Ovary (tissue), 9 donors: Measurements from ENCODE around the gene IP6K3. TPM values are rescaled to one million over a fixed set of nuclear protein-coding genes. Genes with fewer than 3 reads are reported as not detected.

ENCODE experiments used
- DNase-seq, 5 donors: peaks; one replicate each; pipeline ENCODE4 v3.0.0-alpha.2; 2019 to 2020
- H3K27ac ChIP-seq, 2 donors: fragments of 200-600 bp; one replicate each; pipeline versions ENCODE4 v1.5.1 to v1.8.0; 2019 to 2022
- H3K27me3 ChIP-seq: fragments of 200-600 bp; one replicate; pipeline ENCODE4 v1.8.0; 2022
- H3K36me3 ChIP-seq: fragments of 200-600 bp; sonication (generic); one replicate; pipeline ENCODE4 v1.5.1; 2019
- H3K4me1 ChIP-seq: one replicate; pipeline ENCODE4 v1.8.1; 2013; ENCODE audit warnings: mild to moderate bottlenecking, moderate library complexity; ENCODE audit not compliant: insufficient read depth
- H3K4me3 ChIP-seq: fragments of 200-600 bp; sonication (generic); one replicate; pipeline ENCODE4 v1.5.1; 2017
- H3K9me3 ChIP-seq, 2 donors: fragments of 200-600 bp in 1 of 2; sonication (generic) in 1 of 2; one replicate each; pipeline versions ENCODE4 v1.5.1 to v1.8.1; 2013 to 2019; ENCODE audit warnings: mild to moderate bottlenecking in 1 of 2, moderate library complexity in 1 of 2
- CTCF ChIP-seq, 3 donors: fragments of 450-650 bp in 2 of 3; fragments of 200-600 bp in 1 of 3; IDR thresholded peaks; one replicate each; pipeline versions ENCODE4 v1.5.1 to v1.8.0; 2016 to 2022; ENCODE audit warnings: antibody characterized with exemption in 3 of 3, mild to moderate bottlenecking in 1 of 3
- EP300 ChIP-seq: sonication (generic); formaldehyde crosslinking; IDR thresholded peaks from one replicate; pipeline ENCODE4 v1.6.1; 2017; ENCODE audit warnings: antibody characterized with exemption
- POLR2A ChIP-seq: fragments of 450-650 bp; IDR thresholded peaks from one replicate; pipeline ENCODE4 v1.6.1; 2017; ENCODE audit warnings: antibody characterized with exemption, mild to moderate bottlenecking, moderate library complexity
- WGBS, 3 donors: extraction: QIAGEN DNeasy Blood & Tissue Kit in 1 of 3; methylation state at CpG; one replicate each; pipeline versions ENCODE4 v1.1.5 to v1.1.7; 2013 to 2017; 5-methylcytosine and 5-hydroxymethylcytosine counted together
- intact Hi-C, 4 donors: fragments of 100-400 bp; cut with DNase I; formaldehyde crosslinking; loops; one replicate each; pipeline versions ENCODE4 v1.11.0 to v1.15.1; 2022 to 2023
- polyA plus RNA-seq, 2 donors: library from polyadenylated mRNA; stranded (reverse); fragments of 200-250 nt in 1 of 2; fragments of 350-450 nt in 1 of 2; fragmentation: Illumina TruSeq in 1 of 2; extraction: RNeasy Lipid Tissue Mini Kit (QIAGEN cat#74804) in 1 of 2; gene quantifications; one replicate each; pipeline ENCODE4 v1.2.3, GENCODE V29; 2013 to 2014
- total RNA-seq, 7 donors: library from RNA; depleted of rRNA in 2 of 7; stranded (reverse); fragments of >200 nt in 2 of 7; fragmentation: NEBNext Ultra II Directional in 3 of 7; extraction: Animal tissue kit (Norgen Biotek cat#: 25700) in 3 of 7; gene quantifications; one replicate each; pipeline versions ENCODE4 v1.1.0 to v1.2.4, GENCODE V29; 2016 to 2023
- donor health status: DM: no; HTN: no; CAD: no; lungs with moderate emphysema.
- donor health status: DM: no; HTN: no; CAD: no.
- donor health status: Bipolar disorder and iron deficiency.
- donor health status: DM: yes; HTN: yes; CAD: no.
- donor health status: DM: no; HTN: no; CAD: no.
- donor health status: DM: yes; HTN: yes; CAD: no.

Gene IP6K3
- total and polyA plus RNA-seq, 9 donors, result 0.11 to 1.1 (median 0.30) TPM; not detected in 2

GRCh38 chr6:33757906-33758305 is 11.2 kb upstream of the IP6K3 start:
- no peaks in the 10 kb centered on the region for H3K36me3 ChIP-seq
- no peak overlapping the region for H3K4me3 ChIP-seq
- no peak overlapping the region for H3K27ac ChIP-seq
- intact Hi-C loops, result loop anchor here in 1 of 4 donors (10.0 kb wide), 1 partner anchor 173 kb away; the partner anchor contains the start of gene BAK1
- TF ChIP-seq EP300 (no peak), POLR2A (no peak), CTCF (IDR thresholded peaks at IDR 0.05) (no peak)
- no peak for DNase-seq
- no peaks in the 10 kb centered on the region for H3K9me3 ChIP-seq
- no peaks in the 10 kb centered on the region for H3K27me3 ChIP-seq
- H3K4me1 ChIP-seq, result no peaks in the 10 kb centered on the region
- WGBS, 3 donors, result 83 to 91% (median 84%) methylated on average over 10 of the region's 10 CpGs

GRCh38 chr6:33757113-33757512 is 10.4 kb upstream of the IP6K3 start:
- Histone ChIP-seq H3K27me3 (no peaks in the 10 kb centered on the region), H3K9me3 (no peaks in the 10 kb centered on the region), H3K36me3 (no peaks in the 10 kb centered on the region), H3K4me1 (no peaks in the 10 kb centered on the region), H3K27ac (no peak overlapping the region), H3K4me3 (no peak overlapping the region)
- no peak for DNase-seq
- 69 to 88% (median 78%) methylated on average over 3 of the region's 3 CpGs for WGBS, 3 donors
- intact Hi-C loops, result loop anchor here in 1 of 4 donors (10.0 kb wide), 1 partner anchor 172 kb away; the partner anchor contains the start of gene BAK1
- TF ChIP-seq CTCF (IDR thresholded peaks at IDR 0.05) (no peak), POLR2A (no peak), EP300 (no peak)

- no peaks in the 10 kb centered on the region for H3K36me3 ChIP-seq
- H3K4me3 ChIP-seq, result no peak overlapping the region
- TF ChIP-seq POLR2A, result no peak
- TF ChIP-seq CTCF (IDR thresholded peaks at IDR 0.05), result no peak
- TF ChIP-seq EP300, result no peak
- no peaks in the 10 kb centered on the region for H3K9me3 ChIP-seq
- intact Hi-C loops, result loop anchor here in 1 of 4 donors (10.0 kb wide), 1 partner anchor 172 kb away; the partner anchor contains the start of gene BAK1
- no peaks in the 10 kb centered on the region for H3K4me1 ChIP-seq
- DNase-seq, result no peak
- H3K27ac ChIP-seq, result no peak overlapping the region
- WGBS, 3 donors, result 81 to 87% (median 84%) methylated on average over 12 of the region's 12 CpGs
- no peaks in the 10 kb centered on the region for H3K27me3 ChIP-seq
These were observed 9.7 kb upstream of the IP6K3 start for GRCh38 chr6:33756211-33756954.

- Histone ChIP-seq H3K4me1 (no peaks in the 10 kb centered on the region), H3K4me3 (no peak overlapping the region), H3K27me3 (no peaks in the 10 kb centered on the region), H3K36me3 (no peaks in the 10 kb centered on the region), H3K27ac (no peak overlapping the region), H3K9me3 (no peaks in the 10 kb centered on the region)
- 84 to 88% (median 87%) methylated on average over 13 of the region's 13 CpGs for WGBS, 3 donors
- DNase-seq, result no peak
- no peak for TF ChIP-seq CTCF (IDR thresholded peaks at IDR 0.05)
- no peak for TF ChIP-seq POLR2A
- no peak for TF ChIP-seq EP300
- intact Hi-C loops, result loop anchor here in 1 of 4 donors (10.0 kb wide), 1 partner anchor 170 kb away; the partner anchor contains the start of gene BAK1
These were observed 8.6 kb upstream of the IP6K3 start for GRCh38 chr6:33755070-33755869.
